ENCODE data around the gene INO80C. TPM values are rescaled to one million over a fixed set of nuclear protein-coding genes. Genes with fewer than 3 reads are reported as not detected.

Gene INO80C
- total and polyA plus RNA-seq, 2 of the 4 experiments (the other 2 are of a cell fraction) = 5.6 to 17.1 TPM

- no CpG with 5 or more reads among the region's 1 CpG for whole genome bisulfite sequencing, 2 experiments (ENCODE audit: extremely low coverage in 2 of 2, insufficient read length in 1 of 2)
- BruUV-seq (replicated peaks) = no TSS peak
- Histone ChIP-seq H3K56ac (ENCODE audit: extremely low read depth, insufficient read depth, low read length) (no peak overlapping the region), H3K9me1 (ENCODE audit: insufficient read depth, low read length) (0 out of 2 replicates have a peak, but pooled peaks cover 3% of the 10 kb centered on the region), H3K14ac (replicated peaks; ENCODE audit: low read depth, low read length) (no peak overlapping the region), H3K9ac (ENCODE audit: low read depth, low read length) (no peak overlapping the region), H2AFZ (replicated peaks; ENCODE audit: low read length, poor library complexity) (no peak overlapping the region), H2BK120ac (ENCODE audit: low read depth, low read length) (no peak overlapping the region), H2AK9ac (replicated peaks; ENCODE audit: low read depth, low read length, poor library complexity) (no peak overlapping the region), H3K79me1 (ENCODE audit: low read depth in 1 of 2, low read length in 2 of 2) (no peaks in the 10 kb centered on the region), H3K27me3 (ENCODE audit: control insufficient read depth, insufficient read depth, low read length) (peaks cover 2% of the 10 kb centered on the region), H2BK5ac (ENCODE audit: low read depth, low read length, poor library complexity, severe bottlenecking) (no peak overlapping the region), H3K4me3 (ENCODE audit: insufficient read depth, low read depth, low read length) (no peak overlapping the region), H2BK20ac (ENCODE audit: low read depth, low read length) (no peak overlapping the region), H4K20me1 (ENCODE audit: insufficient read depth, low read length) (no peaks in the 10 kb centered on the region), H4K5ac (ENCODE audit: low read depth, low read length) (no peak overlapping the region), H3K4me2 (ENCODE audit: low read depth, low read length) (no peak overlapping the region), H3K4ac (ENCODE audit: low read depth, low read length) (no peak overlapping the region), H4K8ac (ENCODE audit: low read depth in 2 of 2, low read length in 2 of 2) (no peak overlapping the region), H2AK5ac (ENCODE audit: low read depth, low read length) (no peak overlapping the region), H3K18ac (ENCODE audit: low read depth, low read length) (no peak overlapping the region), H3K36me3 (ENCODE audit: control insufficient read depth, insufficient read depth, low read length) (no peaks in the 10 kb centered on the region), H3K23ac (ENCODE audit: low read depth, low read length) (no peak overlapping the region), H3K4me1 (ENCODE audit: control insufficient read depth, insufficient read depth, low read length) (no peaks in the 10 kb centered on the region; the same call in 1 of the 2 replicates), H2BK15ac (ENCODE audit: low read depth, low read length) (no peak overlapping the region), H3K9me3 (ENCODE audit: control insufficient read depth, insufficient read depth, low read length) (no peaks in the 10 kb centered on the region), H3K27ac (ENCODE audit: insufficient read depth, low read length) (no peak overlapping the region), H4K91ac (ENCODE audit: insufficient read depth, low read depth, low read length) (no peak overlapping the region)
- ATAC-seq (ENCODE audit: low read depth) (no peak), DNase-seq (no peak)
- in situ Hi-C loops (cut with MboI; ENCODE audit: low sequenced_read_pairs) (no loop called here), intact Hi-C loops (cut with micrococcal nuclease) (no loop called here), dilution Hi-C loops (cut with HindIII; ENCODE audit: low sequenced_read_pairs, unreplicated experiment) (no loop called here)
- ChIA-PET POLR2A (ENCODE audit: unreplicated experiment) (interaction anchor here (0.6 kb wide), 1 partner anchor 543 kb away, joined by 12 read pairs; no protein-coding TSS in a partner anchor), CTCF (no interaction called here)
- no peak for TF ChIP-seq FOS (IDR thresholded peaks at IDR 0.05; ENCODE audit: low read depth, low read length)
- no peak for TF ChIP-seq NFE2L2 (IDR thresholded peaks at IDR 0.05; ENCODE audit: low read depth, low read length)
- no peak for TF ChIP-seq CHD1 (IDR thresholded peaks at IDR 0.05; ENCODE audit: low read depth, low read length)
- TF ChIP-seq MXI1 (IDR thresholded peaks at IDR 0.05; ENCODE audit: borderline replicate concordance, low read depth, low read length) = no peak
- TF ChIP-seq POLR2A (IDR thresholded peaks at IDR 0.05; ENCODE audit: low read depth, low read length) = no peak
Observed at GRCh38 chr18:35432565-35433001, 65.2 kb downstream of the INO80C start.

Data from IMR-90 (cell line).